Measurements from ENCODE around the gene ANO9.
"Not testable (repeated sequence)": the region's sequence is repeated elsewhere in the genome, so short reads cannot be mapped to it uniquely, and the experiment has no call there.

ANO9 gene

DNA sequence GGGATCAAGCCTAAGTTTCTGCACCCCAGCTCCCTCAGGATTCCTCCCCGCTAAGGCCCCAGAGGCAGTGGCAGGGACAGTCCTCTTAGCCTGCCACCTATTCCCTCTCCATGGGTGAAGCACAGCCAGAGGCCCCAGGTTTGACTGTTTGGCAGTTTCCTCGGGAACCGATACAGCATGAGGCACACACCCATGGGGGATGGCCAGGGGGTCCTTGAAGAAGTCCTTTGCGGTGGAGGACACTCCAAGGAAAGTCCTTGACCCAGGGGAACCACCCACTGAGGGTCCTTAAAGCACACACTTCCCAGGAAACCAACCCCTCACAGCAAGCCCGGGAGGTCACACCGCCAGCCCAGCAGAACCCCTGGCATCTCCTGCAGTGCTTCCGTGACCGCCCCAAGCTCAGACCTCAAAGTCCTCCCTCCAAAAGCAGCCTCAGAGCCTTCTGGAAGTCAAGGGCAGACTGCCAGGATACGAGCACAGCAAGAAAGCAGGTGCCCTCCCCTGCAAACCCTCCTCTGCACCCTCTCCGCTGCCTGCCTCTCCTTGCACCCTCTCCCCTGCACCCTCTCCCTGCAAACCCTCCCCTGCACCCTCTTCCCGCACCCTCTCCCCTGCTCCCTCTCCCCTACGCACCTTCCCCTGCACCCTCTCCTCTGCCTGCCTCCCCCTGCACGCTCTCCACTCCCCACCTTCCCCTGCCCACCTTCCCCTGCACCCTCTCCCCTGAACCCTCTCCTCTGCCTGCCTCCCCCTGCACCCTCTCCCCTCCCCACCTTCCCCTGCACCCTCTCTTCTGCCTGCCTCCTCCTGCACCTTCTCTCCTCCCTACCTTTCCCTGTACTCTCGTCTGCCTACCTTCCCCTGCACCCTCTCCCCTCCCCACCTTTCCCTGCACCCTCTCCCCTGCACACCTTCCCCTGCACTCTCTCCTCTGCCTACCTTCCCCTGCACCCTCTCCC lies 28.4 kb downstream of the ANO9 start:
- DNase-seq: no peak

DNA sequence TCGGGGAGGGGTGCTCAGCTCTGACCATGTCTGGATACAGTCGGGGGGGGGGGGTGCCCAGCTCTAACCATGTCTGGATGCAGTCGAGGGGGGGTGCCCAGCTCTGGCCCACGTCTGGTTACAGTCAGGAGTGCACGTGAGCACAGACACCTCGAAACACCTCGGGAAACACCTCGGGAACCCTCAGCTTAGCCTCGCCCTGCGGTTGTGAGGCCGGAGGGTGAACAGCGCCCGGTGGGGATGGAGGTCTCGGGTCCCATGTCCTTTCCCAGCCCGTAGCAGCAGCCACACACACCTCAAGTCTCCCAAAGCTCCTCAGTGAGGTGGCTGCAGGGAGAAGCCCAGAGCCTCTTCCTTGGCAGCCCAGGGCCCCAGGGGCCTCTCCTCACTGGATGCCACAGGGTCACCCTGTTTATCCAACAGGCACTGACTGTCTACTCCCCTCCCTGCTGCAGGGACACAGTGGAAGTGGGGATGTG lies 29.1 kb downstream of the ANO9 start:
- DNase-seq: no peak

DNA sequence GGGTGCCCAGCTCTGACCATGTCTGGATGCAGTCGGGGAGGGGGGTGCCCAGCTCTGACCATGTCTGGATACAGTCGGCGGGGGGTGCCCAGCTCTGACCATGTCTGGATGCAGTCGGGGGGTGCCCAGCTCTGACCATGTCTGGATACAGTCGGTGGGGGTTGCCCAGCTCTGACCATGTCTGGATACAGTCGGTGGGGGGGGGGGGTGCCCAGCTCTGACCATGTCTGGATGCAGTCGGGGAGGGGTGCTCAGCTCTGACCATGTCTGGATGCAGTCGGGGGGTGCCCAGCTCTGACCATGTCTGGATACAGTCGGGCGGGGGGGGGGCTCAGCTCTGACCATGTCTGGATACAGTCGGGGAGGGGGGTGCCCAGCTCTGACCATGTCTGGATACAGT lies 30.3 kb downstream of the ANO9 start:
- not testable (repeated sequence) for DNase-seq

DNA sequence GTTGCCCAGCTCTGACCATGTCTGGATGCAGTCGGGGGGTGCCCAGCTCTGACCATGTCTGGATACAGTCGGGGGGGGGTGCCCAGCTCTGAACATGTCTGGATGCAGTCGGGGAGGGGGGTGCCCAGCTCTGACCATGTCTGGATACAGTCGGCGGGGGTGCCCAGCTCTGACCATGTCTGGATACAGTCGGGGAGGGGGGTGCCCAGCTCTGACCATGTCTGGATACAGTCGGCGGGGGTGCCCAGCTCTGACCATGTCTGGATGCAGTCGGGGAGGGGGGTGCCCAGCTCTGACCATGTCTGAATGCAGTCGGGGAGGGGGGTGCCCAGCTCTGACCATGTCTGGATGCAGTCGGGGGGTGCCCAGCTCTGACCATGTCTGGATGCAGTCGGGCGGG lies 31.1 kb downstream of the ANO9 start:
- DNase-seq: not testable (repeated sequence)

DNA sequence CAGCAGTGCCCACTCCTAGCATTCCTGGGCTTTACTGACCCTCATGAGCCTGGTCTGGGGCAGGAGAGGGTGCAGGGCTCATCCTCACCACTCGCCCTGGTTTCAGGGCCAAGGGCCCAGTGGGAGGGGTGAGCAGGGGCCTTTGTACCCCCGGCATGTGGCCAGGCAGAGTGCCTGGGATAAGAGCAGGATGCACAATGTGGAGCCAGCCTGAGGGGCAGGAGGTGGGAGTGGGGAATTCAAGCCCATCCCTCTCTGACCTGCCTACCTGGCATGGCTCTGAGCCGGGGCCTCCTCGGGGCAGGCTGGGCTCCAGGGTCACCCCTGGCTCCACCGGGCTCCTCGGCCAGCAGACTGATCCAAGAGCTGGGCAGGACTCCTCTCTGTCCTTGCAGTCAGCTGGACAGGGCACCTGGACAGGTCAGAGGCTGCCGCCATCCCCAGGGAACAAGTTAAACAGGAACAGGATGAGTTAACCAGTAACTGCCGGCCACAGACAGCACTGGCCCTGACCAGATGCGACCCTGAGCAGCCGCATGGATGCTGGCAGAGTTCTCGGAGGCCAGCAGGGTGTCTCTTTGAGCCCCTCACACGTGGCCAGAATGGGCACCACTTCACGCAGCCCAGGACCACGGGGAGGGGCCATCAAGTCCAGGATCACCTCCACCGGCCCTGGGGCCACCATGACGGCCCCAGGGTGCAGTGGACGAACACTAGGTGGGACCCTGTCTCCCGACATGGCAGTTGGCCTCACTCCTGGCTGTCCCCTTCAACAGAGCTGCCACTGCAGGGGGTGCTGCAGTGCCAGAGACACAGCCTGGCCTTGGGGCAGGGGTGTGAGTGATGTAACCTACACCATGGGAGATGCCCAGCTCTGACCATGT lies 32.0 kb downstream of the ANO9 start:
- no peak for DNase-seq

DNA sequence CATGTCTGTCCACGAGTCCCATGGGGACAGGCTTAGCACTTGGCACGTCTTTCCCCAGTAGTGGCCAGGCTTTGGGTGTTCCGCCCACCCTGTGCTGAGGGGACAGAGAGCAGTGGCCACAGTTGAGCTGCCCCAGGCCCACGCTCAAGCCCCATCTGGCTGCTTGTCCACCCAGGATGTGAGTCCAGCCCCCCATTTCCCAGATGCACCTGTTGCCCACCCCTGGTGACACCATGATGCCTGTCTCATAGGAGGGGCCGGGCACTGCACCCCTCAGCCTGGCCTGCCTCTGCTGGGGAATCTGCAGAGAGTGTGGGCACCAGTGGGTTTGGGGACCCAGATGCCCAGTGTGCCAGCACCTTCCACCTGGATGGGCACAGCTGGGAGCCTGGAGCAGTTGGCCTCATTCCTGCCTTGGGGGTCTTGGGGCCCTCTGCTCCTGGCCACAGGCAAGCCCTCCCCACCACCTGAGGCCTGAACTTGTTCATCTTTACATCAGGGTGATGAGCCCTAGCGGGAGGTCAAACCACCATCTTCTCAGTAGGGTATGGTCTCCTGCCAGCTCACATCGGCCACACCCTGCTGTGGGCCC lies 32.7 kb downstream of the ANO9 start:
- no peak for DNase-seq

DNA sequence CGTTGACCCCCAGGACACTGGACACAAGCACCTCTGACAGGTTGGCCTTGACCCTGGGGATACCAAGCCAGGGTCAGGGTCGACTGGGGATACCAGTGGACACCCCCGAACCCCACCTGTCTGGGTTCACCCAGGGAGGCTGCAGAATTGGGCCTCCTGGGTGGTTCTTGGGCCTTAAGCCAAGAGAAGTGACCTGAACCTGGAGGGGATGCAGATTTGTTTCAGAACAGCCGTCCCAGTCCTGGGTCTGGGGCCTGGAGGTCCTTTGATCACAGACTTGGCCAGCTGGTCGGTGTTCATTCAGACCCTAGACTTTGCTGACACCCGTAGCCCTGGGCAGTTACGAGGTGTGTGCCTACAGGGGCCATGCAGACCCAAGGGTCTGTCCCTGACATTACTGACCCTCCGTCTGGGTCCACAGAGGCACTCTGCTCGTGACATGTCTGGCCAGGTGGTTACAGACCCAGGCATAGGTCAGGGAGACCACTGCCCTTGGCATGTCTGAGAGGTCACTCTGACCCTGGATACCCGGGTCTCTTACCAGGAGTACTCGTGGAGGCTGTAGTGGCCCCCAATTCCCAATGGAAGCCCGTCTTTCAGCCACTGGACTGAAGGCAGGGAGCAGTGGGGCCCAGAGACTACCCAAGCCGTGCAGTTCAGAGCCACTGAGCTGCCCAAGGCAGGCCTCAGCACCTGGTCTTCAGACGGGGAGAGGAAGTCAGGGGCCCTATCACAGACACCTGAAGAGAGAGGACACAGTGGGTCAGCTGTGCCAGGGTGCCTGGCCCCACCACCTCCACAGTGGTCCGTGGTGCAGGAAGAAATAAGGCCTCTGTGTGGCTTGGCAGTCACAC lies 33.4 kb downstream of the ANO9 start:
- no peak for DNase-seq

DNA sequence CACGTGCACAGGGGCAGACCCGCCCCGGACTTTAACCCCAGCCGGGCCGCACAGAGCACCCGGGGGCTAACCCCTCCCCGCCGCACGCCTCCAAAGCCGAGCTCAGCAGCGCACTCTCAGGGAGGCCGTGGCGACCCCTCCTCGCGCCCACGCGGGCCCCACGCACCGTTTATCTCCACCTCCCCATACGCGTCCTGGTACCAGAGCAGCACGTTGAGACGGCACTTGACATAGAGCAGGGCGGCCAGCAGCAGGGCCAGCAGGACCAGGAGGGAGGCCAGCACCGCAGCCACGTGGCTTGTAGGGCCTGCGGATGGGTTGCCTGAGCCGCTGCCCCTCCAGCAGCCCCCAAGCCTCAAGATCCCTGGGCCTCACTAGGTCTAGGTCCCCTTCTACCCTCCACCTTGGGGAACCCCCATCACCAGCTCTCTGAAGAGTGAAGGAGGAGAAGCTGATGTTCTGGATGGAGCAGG lies 34.1 kb downstream of the ANO9 start:
- DNase-seq: no peak

DNA sequence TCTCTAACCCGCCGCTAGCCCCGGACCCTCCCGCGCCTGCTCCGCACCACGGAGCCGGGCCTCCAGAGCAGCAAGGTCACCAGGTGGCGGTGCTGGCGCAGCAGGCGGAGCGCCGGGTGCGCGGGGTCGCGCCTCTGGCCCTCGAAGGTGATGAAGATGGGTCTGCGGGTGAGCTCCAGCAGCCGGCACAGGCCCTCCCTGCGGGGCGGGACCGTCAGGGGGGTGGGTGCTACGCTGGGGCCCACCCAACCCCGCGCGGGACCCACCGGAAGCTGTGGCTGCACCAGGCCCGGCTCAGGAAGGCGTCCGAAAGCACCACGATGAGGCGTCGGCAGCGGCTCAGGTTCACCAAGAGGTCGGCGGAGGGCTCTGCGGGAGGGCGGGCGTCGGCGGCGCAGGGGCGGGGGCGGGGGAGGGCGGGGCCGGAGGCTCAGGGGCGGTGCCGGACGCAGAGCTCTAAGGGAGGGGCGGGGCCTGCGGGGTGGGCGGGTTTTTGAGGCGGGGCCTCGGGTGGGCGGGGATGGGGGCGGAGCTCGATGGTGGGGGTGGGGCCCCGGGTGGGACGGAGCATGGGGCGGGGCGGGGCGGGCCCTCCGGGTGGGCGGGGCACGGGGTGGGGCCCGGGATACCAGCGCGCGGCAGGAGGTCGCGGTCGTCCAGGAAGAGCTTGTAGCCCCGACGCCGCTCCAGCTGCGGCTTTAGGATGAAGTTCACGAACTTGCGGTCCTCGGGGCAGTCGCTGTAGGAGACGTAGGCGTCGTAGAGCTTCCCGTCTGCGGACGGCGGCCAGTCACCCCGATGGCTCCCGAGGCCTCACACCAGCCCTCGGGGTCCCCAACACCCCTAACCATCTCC lies 34.8 kb downstream of the ANO9 start:
- DNase-seq: peak; percentile 75

DNA sequence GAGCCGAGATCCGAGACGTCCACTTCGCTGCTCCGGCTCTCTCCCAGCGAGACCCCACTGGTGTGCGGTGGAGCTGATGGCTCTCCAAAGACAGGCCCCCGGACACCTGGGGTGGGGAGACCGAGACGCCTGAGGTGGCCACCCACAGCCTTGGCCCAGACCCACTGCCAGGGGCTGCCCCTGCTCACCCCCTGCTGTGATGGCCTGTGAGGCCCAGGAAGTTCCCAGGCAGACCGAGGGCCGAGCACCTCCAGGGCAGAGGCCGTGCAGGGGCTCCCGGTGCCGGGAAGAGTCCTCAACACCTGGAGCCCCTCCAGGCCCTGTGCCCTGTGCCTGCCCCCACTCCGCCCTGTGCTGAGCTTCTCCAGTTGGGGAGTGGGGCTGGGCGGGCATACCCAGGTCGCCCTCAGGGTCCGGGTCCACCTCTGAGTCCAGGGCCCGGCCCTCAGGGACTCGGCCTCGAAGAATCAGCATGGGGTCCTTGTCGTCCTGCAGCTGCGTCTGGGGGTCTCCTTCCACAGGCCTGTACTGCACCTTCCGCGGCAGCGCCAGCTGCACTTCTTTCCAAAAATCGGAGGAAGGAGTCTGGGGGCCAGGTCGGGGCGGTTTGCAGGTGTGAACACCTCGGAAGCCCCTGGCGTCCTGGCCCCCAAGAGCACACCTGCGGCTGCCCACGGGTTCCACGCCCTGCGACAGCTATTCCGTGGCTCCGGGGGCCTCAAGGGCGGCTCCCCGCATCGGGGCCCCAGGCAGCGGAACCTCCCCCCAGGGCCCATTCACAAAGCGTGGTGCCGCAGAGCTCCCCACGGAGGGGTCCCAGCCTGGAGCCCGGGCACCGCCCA lies 35.6 kb downstream of the ANO9 start:
- DNase-seq: no peak

DNA sequence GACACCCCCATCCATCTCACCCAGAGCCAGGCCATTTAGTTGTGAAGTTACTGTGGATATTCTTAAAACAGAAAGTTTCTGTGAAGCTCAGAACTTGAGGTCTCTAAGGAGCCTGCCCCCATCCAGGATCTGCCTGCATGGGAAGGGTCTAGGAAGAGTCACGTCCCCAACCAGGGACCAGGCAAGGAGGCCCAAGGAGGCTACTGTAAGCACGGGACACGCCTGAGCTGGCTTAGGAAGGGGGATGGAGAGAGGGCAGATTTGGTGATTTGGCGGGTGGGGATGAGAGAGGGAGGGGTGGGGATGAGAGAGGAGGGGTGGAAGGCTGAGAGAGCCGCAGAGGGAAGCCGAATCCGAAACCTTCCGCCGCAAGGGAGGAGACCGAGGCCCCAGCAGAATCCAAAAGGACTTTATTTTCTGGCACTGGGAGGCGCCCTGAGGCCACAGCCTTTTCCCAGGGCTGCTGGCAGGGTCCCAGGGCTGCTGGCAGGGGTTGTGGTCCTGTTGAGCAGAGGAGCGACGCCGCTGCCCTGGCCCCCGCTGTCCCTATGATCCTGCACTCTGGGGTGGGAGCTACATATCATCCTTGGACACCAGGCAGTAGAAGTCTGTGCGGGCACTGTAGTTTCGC lies 36.4 kb downstream of the ANO9 start:
- DNase-seq: no peak

DNA sequence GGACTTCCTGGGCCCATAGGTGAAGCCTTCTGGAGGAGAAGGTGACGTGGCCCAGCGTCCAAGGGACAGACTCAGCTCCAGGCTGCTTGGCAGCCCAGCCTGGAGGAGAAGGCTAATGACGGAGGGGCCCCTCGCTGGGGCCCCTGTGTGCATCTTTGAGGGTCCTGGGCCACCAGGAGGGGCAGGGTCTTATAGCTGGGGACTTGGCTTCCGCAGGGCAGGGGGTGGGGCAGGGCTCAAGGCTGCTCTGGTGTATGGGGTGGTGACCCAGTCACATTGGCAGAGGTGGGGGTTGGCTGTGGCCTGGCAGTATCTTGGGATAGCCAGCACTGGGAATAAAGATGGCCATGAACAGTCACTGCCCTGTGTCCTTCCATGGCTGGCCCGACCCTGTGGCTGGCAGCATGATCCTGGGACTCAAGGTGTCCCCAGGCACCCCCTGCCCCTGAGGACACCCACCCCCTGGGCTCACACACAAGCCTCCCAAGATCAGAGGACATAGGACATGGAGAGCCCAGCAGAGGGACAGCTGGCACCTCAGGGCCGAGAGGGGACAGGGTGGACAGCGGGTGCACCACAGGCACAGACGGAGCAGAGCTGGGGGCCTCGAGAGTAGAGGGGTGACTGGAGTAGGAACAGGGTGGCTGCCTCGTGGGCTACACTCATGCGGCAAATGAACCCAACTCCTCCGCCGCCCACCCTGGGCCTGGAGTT lies 37.1 kb downstream of the ANO9 start:
- DNase-seq: no peak

DNA sequence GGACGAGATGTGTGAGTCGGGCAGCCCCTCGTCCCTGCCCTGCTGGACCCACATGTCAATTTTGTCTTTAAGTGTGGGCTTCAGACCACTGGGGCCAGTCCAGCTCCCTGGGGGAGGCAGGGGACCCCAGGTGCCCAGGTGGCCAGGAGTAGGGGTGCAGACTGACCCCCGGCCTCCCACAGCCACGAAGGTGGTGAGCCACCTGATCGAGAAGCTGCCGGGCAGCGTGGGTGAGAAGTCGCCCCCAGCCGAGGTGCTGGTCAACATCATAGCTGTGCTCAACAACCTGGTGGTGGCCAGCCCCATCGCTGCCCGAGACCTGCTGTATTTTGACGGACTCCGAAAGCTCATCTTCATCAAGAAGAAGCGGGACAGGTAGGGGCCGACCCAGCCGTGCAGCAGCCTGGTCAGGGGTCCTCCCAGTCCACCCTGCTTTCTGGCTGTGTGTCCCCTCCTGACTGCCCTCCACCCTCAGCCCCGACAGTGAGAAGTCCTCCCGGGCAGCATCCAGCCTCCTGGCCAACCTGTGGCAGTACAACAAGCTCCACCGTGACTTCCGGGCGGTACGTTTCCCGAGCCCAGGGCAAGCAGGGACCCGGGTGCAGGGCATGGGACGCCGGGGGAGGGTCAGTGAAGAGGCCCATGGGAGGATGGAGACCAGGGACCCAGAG lies 37.9 kb downstream of the ANO9 start:
- DNase-seq: no peak

DNA sequence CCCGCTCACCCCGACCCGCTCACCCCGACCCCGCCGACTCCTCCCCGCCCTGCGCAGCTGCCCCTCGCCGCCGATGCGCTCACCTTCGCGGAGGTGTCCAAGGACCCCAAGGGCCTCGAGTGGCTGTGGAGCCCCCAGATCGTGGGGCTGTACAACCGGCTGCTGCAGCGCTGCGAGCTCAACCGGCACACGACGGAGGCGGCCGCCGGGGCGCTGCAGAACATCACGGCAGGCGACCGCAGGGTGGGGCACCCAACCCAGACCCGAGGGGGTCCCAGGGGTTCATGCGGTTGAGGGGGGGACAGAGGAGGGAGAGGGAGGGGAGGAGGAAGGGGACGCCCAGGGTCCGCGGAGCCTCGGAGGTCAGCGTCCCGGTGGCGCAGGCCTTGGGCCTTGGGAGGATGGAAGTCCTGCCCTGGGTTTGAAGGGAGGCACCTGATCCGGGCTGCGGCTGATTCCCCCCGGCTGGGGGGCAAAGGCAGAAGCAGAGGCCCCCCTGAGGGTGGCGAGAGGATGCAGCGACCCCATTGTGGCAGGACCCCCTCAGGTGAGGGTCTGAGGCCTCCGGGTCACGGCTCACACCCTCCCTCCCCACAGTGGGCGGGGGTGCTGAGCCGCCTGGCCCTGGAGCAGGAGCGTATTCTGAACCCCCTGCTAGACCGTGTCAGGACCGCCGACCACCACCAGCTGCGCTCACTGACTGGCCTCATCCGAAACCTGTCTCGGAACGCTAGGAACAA lies 38.6 kb downstream of the ANO9 start:
- DNase-seq: no peak

DNA sequence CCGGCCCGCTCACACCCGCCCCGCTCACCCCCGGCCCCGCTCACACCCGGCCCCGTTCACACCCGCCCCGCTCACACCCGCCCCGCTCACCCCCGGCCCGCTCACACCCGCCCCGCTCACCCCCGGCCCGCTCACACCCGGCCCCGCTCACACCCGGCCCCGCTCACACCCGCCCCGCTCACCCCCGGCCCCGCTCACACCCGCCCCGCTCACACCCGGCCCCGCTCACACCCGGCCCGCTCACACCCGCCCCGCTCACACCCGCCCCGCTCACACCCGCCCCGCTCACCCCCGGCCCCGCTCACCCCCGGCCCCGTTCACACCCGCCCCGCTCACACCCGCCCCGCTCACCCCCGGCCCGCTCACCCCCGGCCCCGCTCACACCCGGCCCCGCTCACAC lies 40.6 kb downstream of the ANO9 start:
- not testable (repeated sequence) for DNase-seq

DNA sequence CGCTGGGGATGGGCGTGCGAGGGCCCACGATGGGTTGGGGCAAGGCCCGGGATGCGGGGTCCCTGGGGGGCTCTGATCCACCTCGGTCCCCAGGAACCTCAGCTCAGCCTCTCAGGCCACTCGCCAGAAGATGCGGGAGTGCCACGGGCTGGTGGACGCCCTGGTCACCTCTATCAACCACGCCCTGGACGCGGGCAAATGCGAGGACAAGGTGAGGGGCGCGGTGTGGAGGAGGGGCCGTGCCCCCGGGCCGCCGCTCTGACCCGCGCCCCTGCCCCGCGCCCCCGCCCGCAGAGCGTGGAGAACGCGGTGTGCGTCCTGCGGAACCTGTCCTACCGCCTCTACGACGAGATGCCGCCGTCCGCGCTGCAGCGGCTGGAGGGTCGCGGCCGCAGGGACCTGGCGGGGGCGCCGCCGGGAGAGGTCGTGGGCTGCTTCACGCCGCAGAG lies 41.5 kb downstream of the ANO9 start:
- no peak for DNase-seq

DNA sequence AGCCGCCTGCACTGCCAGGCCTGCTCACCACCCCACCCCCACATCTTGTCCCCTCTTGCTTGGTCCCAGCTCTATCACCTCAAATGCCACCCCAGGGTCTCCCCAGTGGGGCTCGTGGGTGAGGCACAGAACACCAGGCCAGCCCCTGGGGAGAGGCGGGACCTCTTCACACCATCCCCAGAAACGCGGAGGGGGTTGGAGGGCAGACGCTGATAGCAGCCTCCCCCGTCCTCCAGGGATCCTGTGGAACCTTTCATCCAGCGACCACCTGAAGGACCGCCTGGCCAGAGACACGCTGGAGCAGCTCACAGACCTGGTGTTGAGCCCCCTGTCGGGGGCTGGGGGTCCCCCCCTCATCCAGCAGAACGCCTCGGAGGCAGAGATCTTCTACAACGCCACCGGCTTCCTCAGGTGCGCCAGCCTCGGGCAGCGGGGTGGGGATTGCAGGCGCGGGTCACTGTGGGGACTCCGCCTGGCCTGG lies 42.0 kb downstream of the ANO9 start:
- no peak for DNase-seq
